Jurkat, Clone E6-1 (cell line): Measurements from ENCODE around the gene AGAP2.

ENCODE experiments used
- DNase-seq: peaks from one replicate; pipeline ENCODE4 v3.0.0-alpha.2; 2011; ENCODE audit warnings: low read depth, low spot score
- H3K4me3 ChIP-seq: 2 replicates; pipeline ENCODE4 v1.5.1; 2011; ENCODE audit warnings: mild to moderate bottlenecking, low read length, control low read depth, moderate library complexity

AGAP2 gene

DNA sequence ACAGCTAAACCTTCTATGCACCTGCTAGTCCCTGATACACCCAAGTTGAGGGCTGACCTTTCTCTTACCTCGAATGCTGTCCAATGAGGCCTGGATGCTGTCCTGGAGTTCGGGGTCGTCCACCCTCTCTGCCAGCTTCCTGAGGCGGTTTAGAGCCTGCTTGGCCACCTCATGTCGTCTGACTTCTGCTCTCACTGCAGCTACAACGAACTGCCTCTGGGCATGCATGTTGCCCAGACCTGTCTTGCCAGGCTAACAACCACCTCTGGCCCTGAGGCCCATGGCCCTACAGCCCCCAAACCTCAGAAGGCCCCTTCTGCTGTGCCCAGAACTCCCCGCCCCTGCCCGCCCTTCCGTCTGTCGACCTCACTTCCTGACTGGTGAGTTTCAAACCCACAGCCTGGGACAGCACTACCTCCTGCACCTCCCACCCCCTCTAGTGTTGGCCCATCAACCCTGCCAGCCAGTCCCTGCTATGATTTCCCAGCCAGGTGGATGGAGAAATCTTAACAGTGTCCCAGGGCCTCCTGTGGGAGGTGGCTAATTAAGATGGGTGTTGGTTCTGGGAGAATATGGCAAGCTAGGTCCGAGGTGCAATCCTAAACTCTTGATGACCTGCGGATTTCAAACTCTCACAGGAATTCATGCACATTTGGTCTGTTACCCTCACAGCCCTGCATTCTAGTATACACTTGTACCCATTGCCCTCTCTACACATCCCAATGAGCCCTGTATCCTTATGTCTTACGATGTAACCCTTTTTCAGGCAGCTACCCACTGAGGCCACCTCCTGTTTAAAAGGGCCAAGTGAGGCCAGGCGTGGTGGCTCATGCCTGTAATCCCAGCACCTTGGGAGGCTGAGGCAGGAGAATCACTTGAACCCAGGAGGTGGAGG, 3.5 kb upstream of the AGAP2 start:
- peak; percentile 88 for DNase-seq
- H3K4me3 ChIP-seq, result peak overlapping the region; percentile 91

GRCh38 chr12:57741413-57741789, 2.9 kb upstream of the AGAP2 start:
- peak overlapping the region; percentile 91 for H3K4me3 ChIP-seq
- no peak for DNase-seq

- peak; percentile 95 for DNase-seq
- H3K4me3 ChIP-seq, result peak overlapping the region; percentile 91
Measured at GRCh38 chr12:57740656-57741412, 2.3 kb upstream of the AGAP2 start.

DNA sequence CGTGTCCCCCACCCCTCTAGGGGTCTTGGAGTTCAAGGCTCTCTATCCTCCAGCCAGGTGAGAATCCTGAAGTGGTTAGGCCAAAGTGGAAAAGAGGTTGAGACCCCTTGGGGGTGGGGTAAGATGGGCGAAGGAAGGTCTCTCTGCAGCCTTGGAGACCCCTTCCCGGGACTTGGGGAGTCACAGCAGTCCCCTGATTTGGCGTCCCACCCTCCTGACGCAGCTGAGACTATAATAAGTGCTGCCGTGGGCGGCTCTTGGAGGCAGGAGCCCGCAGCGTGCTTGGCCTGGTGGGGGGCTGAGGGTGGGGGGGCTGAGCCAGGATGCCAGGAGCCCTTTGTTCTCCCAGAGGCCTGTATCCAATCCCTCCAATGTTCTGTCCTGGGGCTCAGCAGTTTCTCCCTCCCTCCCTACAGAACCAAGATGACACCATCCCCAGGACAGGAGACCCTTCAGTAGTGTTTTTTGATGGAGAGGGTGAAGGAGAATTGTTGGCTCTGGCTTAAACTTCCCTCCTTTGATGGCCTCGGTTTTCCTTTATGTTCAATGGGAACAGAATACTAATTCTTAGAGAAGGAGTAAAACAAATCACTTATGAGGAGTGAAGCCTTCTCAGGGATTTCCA, 1.5 kb upstream of the AGAP2 start:
- H3K4me3 ChIP-seq, result no peak overlapping the region
- no peak for DNase-seq

DNA sequence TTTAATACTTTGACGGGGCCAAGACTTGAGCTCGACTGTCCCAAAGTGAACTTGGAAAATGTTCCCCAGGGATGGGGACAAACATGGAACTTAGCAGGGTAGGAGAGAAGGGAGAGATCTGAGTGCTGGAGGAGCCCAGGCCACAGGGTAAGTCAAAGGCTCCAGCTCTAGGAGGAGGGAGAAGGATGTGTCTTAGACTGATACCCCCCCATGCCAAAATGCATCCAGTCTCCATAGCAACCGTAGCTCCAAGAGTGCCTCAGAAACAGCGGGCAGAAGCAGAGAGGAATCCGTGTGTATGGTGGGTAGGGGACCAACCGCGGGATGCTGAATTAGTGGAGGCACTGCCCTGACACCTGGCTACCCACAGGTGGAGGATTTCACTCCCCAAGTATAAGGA, 845 bp upstream of the AGAP2 start:
- no peak for DNase-seq
- H3K4me3 ChIP-seq, result no peak overlapping the region

GRCh38 chr12:57737467-57738460, 778 bp downstream of the AGAP2 start:
- no peak overlapping the region for H3K4me3 ChIP-seq
- no peak for DNase-seq

GRCh38 chr12:57736741-57737466, 1.6 kb downstream of the AGAP2 start:
- H3K4me3 ChIP-seq, result no peak overlapping the region
- DNase-seq, result no peak

- no peak for DNase-seq
- H3K4me3 ChIP-seq, result no peak overlapping the region
Measured at GRCh38 chr12:57735952-57736740, 2.4 kb downstream of the AGAP2 start.

GRCh38 chr12:57735198-57735855, 3.2 kb downstream of the AGAP2 start:
- no peak overlapping the region for H3K4me3 ChIP-seq
- no peak for DNase-seq

DNA sequence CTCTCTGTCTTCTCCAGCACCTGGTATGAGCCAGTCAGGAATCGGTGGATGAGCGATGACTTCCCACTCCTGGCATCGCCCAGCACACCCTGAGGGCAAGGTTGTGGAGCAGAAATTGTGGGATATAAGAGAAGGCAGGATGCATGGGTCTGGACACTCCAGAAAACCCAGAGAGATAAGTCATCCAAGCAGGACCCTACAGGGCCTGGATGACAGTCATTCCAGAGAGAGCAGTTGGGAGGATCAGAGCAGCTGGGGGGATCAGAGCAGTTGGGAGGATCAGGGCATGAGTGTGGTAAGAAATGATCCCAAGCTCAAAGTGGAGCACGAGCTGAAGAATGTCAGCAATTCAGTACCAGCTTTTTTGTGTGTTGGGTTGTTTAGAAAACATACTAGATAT, 4.0 kb downstream of the AGAP2 start:
- H3K4me3 ChIP-seq, result no peak overlapping the region
- no peak for DNase-seq

- H3K4me3 ChIP-seq, result no peak overlapping the region
- DNase-seq, result no peak
Measured at GRCh38 chr12:57733928-57734327, 4.6 kb downstream of the AGAP2 start.

DNA sequence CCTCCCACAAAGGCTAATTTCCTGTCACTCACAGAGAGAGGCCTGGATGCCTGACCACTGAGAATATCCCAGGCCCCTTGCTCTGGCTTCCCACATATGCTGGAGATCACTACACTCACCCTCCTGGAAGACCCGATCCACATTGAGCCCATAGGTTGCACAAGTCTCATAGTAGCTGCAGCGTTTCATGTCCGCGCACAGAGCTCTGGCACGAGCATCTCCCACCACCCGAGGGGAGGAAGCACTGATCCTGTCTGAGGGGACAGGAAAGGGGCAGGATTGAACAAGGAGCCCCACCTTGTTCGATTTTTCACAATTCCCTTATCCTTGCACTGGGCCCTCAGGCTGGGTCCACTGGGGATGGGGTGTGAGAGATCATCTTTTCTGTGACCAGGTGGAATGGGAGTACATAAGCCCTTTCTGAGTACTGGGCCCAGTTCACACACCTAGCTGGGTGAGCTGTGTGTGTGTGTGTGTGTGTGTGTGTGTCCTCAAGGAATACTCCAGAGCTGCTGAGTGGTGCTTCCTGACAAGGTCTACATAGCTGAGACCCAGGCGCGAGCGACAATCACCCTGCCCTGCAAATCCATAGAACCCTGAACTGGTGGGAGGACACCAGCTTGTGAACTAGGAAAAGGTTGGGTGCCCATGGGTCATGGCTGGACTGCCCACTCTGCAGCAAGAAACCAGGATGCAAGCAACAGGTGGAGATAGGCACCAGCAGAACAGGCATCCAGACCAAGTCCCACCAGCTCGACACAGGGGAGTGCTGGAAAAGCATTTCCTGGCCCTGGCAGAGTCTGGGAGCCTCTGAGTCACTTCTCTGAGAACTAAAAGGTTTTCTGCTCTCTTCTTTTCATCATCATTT, 5.6 kb downstream of the AGAP2 start:
- H3K4me3 ChIP-seq, result no peak overlapping the region
- no peak for DNase-seq

GRCh38 chr12:57732270-57732669, 6.3 kb downstream of the AGAP2 start:
- H3K4me3 ChIP-seq, result no peak overlapping the region
- DNase-seq, result no peak

- DNase-seq, result no peak
- H3K4me3 ChIP-seq, result no peak overlapping the region
Measured at GRCh38 chr12:57731411-57732080, 7.0 kb downstream of the AGAP2 start.

- no peak overlapping the region for H3K4me3 ChIP-seq
- no peak for DNase-seq
Measured at GRCh38 chr12:57730336-57731067, 8.0 kb downstream of the AGAP2 start.
